CD4-positive, alpha-beta T cell treated with Interleukin-4 for 4 hours (primary cell): Measurements from ENCODE around the gene ZSWIM2.
"Not testable (repeated sequence)": the region's sequence is repeated elsewhere in the genome, so short reads cannot be mapped to it uniquely, and the experiment has no call there.

Source experiments
- DNase-seq: peaks from one replicate; pipeline ENCODE4 v3.0.0-alpha.2; 2020

Gene ZSWIM2

DNA sequence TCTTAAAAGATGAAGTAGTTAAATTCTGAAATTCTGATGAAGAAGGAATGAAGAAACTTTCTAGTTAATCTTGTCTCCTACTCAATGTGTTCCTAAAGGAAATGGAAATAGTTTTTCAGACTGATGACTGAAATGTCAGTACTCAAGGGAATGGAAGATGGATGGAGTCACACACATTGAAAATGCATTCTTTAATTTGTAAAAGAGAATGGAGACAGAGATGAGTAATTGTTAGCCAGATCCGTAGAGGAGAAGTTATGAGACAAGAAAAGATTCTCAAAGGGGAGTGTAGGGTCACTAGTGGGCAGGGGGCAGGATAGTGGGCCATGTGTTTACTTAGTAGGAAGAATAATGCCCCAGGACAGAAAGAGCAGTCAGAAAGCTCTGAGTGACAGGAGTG lies 13.3 kb downstream of the ZSWIM2 start:
- DNase-seq = no peak

DNA sequence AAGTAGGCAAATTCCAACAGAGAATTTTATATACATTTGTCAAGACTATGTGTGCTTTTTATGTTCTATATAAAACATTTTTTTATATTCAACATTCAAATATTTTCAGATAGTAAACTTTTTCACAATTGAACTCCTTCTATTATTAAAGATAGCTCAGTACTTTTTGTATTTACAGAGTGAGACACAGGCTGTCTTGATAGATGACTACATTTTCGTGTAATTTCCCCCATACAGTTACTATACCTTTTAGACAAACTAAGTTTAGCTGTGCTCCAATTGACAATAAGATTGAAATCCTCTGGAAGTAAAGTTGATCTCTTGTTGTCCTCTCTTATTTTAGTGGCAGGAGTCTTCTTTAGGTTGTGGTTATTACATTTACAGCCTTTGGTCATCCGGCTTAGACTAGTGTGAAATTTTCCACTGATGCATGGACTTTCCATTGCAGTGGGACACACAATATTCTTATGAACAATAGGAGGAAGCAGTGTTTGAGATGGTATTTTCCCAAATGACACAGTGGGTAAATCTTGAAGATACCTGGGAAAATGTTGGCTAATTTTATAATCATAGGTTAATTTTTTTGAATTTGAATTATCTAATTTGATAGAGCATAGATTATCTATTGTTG lies 21.0 kb downstream of the ZSWIM2 start:
- no peak for DNase-seq

DNA sequence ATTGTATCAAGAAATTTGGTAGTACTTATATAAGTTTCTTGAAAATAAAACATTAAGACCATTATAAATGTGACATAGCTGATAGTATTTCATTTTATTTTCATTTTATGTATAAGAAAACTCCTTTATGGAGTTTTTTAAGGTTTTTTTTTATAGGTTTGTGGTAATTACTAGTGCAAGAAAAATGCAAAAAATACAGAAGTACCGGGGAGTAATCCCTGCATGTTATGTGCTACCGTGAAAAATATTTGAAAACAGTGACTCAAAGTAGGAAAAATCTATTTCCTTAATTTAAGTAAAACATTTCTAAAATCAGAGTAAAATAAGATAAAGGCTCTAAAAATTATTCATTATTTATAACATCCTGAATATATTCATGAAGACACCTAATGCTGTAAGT lies 21.6 kb downstream of the ZSWIM2 start:
- no peak for DNase-seq

DNA sequence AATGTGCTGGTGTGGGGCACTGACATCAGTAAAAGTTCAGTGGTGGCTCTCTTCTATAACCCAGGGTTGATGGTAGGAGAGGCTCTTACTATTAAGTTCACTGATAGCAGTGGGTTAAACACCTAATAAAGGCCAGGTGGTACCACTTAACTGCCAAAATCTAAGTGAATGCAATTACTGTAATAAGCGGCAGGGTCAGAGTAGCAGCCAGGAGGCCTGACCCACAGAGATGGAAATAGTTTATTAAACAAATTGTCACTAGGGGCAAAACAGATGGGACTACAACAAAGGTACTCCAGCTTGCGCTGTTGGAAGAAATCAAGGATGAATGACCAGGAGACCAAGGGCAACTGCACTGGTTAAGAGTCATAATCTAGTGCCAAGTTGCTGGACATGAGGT lies 26.6 kb downstream of the ZSWIM2 start:
- DNase-seq = no peak

DNA sequence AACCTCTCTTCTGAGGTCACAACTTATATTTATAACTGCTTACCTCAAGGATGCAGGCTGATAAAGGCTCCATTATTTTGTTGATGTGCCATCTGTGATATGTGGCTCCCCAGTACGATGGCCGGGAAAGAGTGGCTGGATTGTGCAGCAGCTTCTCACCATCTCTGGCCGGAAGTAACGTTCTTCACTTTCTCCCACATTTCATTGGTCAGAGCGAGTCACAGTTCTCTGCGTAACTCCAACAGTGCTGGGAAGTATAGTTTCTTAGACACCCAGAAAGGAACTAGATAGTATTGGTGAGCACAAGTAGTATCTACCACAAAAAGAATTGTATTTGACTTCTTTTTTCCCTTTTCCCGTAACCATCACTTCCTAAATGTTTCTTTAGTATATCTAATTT lies 28.7 kb downstream of the ZSWIM2 start:
- no peak for DNase-seq

DNA sequence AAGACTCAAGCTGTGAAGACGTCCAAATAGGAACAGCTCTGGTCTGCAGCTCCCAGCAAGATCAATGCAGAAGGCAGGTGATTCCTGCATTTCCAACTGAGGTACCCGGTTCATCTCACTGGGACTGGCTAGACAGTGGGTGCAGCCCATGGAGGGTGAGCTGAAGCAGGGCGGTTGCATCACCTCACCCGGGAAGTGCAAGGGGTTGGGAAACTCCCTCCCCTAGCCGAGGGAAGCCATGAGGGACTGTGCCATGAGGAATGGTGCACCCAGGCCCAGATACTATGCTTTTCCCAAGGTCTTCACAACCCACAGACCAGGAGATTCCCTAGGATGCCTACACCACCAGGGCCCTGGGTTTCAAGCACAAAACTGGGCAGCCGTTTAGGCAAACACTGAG lies 37.2 kb downstream of the ZSWIM2 start:
- not testable (repeated sequence) for DNase-seq

DNA sequence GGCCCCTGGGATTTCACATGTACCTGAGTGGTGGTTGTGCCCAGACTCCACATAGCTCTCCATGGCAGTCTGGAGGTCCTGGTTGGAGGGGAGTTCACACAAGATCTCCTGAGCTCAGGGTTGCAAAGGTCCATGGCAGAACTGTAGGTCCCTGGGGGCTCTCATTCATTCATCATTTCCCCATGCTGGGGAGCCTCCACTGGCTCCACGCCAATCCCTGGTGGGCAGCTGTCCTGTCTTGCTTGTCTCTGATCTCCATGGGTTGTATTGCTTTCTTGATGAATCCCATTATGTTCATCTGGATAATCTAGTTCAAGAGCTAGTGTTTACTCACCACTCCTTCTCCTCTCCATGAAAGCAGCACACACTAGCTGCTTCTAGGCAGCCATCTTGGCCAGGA lies 42.4 kb downstream of the ZSWIM2 start:
- no peak for DNase-seq

DNA sequence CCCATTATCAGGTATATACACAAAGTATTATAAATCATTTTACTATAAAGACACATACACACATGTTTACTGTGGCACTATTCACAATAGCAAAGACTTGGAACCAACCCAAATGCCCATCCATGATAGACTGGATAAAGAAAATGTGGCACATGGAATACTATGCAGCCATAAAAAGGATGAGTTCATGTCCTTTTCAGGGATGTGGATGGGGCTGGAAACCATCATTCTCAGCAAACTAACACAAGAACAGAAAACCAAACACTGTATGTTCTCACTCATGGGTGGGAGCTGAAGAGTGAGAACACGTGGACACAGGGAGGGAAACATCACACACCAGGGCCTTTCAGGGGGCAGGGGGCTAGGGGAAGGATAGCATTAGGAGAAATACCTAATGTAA lies 50.4 kb downstream of the ZSWIM2 start:
- DNase-seq = not testable (repeated sequence)

DNA sequence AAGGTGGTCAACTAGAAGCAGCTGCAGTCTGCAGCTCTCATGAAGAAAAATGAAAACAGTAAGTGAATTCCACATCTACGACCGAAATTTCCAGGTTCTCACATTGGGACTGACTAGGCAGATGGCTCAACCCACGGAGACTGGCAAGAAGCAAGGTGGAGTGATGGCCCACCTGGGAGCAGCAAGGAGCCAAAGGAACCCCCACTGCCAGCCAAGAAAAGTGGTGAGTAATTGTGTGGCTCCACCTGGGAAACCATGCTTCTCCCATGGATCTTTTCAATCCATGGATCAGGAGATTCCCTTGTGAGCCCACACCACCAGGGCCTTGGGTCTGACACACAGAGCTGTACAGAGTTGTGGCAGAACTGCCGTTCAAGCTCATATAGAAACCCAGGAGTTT lies 64.0 kb downstream of the ZSWIM2 start:
- DNase-seq = no peak

DNA sequence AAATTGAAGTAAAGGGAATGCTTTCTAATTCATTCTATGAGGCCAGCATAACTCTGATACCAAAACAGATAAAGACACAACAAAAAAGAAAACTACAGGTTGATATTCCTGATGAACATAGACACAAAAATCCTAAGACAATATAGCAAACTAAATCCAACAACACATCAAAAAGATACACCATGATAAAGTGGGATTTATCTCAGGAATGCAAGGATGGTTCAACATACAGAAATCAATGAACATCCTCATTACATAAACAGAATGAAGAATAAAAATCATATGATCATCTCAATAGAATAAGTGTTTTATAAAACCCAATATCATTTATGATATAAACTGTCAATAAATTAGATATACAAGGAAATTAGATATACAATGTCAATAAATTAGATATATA lies 65.7 kb downstream of the ZSWIM2 start:
- DNase-seq = no peak

DNA sequence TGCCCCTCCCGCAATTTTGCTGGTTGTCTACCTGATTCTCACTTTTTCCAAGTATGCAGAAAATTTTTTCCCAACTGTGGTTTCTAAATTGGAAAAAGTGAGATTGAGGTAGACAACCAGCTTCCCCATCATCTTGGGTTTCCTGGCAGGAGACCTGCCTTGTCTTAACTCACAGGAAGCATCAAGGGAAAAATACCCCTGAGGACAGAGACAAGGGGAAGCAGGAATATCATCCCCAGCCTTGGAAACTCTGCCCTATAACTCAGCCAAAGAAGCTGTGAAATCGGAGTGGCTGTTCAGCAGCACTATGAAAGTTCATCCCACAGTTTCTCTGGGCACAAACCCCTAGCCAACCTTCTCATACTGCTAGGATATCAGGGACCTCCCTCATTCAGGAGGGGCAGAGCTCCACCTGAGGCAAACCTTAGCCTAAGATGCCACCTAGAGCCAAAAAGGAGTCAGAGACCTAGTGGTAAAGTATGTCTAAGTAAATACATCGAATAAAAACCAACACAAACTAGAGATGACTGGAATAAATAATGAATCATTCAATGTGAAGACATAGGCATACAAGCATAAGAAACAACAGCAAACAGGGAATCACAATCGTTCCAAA lies 68.2 kb downstream of the ZSWIM2 start:
- DNase-seq = no peak
